NOMO-1 treated with dmso at 0.1 percent for 144 hours (cell line): Measurements from ENCODE around the gene SGCD.

ENCODE experiments used
- DNase-seq: peaks from one replicate; lab custom pipeline; 2025; ENCODE audit not compliant: unreplicated experiment; lab: John Stamatoyannopoulos, UW

The SGCD gene

DNA sequence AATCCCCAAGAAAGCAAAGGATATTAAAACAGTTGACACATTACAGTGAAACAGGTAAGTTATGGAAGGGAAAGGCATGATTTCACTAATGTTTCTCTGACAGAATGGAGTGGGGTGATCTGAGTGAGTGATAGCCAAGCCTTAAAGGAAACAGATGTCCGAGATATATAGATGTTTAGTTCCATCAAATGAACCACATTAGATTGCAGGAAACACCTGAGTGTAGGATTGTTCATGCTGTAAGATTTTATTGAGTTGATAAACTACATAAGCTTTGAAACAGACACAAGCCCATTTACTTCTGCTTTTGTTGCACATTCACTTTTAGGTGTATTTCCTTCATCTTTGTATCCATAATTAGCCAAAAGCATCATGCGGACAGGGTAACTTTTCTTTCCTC is 356.0 kb downstream of the SGCD start:
- no peak for DNase-seq

DNA sequence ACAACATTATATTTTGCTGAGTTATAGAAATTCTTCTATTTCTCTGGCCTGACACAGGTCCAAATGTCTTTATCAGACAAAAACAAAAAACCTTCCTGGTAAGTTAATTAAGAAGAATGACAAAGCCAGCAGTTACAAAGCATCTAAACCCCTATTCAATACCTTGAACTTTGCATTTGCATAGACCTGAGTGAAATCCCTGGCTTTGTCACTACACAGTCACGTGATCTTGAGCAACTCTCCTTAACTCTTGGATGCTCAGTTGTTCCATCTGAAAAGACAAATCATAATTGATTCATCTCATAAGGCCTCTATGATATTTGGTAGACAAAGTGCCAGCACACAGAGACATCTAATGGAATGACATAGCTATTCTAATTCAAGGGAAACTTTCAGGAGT is 356.5 kb downstream of the SGCD start:
- no peak for DNase-seq

DNA sequence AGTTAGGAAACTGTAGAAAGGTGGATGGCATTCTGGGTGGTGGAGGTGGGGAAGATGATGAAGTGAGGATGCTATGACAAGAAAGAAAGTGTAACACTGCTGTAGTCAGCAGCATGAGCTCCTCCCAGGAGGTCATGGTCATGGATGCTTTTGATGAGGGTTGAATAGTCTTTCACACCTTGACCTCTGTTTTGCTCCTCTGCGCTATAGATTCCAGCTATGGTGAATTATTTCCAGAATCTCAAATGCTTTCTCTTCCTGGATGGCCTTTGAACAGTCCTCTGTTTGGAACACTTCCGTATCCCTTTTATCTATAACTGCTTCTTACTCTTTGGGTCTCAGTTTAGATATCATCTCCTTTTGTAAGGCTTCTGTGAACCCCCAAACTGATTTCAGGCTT is 357.3 kb downstream of the SGCD start:
- DNase-seq: no peak

DNA sequence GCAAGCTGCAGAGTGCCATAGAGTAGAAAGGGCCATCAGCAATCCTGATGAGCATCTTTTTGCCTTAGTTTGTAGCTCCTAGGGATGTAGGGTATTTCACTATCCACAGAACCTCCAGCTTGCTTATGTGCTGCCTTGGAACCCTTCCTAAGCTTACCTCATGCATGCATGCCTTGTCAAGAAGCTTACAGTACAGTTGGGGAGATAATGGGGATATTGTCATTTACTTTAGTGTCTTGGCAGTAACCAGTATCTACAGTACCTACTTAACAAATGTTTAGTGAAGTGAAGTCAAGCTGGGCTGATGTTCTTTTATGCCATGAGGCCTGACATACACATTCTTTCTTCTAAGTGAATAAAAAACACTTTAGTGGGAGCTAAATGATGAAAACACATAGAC is 358.5 kb downstream of the SGCD start:
- DNase-seq: no peak

DNA sequence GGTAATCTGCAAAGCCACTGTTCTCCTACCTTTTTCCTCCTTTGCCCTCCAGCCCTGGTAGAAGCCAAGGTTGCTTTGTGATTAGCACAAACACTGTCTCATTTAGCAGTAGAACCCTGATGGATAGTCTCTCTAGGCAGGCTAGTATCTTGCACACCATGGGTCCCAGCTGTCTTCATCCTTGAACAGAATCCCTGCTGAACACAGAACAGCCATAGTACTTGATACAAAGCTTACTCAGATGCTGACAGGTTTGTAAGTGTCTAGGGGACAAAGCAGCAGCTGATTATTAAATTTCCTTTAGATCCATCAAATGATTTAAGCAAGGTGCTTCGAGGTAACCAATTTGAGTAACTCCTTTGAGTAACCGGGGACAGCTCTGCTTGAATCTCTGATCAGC is 359.4 kb downstream of the SGCD start:
- no peak for DNase-seq

DNA sequence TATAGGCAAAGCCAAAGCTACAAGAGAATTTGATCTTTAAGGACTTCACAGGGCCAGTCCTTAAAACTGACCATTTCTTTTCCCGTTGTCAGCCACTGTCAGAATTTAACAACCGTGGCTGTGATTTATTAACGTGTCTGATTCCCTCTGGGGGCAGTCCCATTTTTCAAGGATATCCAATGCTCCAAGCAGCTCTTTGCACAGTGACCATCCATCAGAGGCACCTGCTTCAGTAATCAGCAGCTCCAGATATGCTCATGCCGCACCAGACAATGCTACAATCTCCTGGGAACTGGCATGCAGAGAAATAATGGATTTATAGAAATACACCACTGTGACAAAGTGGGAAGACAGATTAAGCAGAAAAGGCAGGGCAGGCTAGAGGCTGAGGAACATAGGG is 359.8 kb downstream of the SGCD start:
- DNase-seq: no peak

DNA sequence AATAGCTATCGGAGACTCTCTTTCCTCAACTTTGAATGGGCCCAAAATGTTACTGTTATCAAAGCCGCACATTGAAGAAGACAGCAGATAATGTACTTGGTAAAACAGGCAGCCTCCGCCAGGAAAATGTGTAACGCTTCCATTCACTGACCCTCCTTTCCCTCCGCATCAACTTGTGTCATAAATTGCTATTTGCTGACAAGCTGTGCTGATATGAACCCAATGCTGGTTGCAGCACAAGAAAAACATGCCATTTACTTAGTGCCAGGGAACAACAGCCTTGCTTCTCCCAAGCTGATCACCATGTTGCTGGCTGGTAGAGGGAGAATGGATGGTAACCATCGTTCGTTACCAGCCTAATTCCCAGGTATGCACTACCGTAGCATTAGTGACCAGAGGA is 360.6 kb downstream of the SGCD start:
- no peak for DNase-seq

DNA sequence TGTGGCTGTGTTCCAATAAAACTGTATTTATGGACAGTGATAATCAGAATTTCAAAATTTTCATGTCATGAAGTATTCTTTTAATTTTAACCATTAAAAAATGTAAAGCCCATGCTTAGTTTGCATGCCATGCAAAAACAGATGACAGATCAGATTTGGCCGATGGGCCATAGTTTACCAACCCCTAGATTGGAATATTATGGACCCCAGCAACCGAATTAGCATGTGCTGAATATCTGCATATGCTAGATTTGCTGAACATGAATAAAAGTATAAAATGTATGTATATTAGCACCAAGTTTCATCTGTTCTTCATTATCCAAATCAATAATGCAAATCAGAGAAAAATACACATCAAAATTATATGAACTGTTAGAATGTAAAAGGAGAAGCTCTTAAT is 364.6 kb downstream of the SGCD start:
- no peak for DNase-seq

DNA sequence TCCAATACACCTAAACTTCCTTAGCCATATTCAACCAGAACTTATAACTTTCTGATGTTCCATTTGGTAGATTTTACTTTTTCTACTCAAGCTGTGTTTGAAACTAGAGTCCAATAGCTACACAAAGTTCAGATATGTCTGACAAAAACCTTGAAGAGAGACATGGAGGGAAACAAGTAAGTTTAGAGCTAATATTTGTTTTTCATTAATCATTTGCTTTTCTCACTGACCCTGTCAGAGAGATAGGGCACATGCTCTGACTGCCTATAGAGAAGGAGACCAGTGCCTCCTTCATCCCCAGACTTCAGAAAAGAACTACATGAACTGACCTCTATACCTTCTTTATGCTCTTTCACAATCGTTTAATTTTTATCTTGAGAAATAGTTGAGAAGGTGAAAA is 366.1 kb downstream of the SGCD start:
- DNase-seq: no peak

DNA sequence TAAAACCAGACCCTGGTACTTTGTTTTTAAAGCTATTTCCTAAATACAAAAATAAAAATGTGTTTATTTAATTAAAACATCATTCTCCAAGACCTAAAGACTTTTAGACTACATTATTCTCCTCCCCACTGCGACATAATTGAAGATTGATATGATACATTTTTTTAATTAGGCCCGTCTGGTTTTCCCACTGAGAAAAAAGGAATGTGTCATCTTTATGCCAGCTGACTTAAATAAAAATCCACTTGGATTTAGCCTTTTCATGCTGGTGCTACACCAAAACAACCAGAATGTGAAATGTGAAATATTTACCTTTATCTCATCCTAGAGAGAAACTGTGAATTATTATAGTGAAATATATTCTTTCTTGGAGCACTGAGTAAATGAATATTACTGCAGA is 367.6 kb downstream of the SGCD start:
- DNase-seq: no peak

DNA sequence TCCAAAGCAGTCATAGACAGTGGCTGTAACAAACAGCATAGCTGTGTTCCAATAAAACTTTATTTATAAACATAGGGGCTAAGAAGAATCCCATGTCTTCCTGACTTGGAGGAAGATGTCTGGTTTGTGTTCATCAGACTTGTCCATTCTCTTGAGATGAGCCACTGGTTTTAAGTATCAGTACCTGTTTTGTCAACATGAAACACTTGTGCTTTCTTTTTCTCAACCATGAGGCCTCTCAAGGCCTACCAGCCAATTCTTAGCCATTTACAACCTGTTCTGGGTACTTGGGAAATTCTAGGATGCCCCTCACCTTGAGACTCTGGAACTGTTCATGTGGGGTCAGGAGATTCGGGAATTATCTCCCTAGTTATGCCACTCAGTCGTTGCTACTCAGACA is 368.8 kb downstream of the SGCD start:
- no peak for DNase-seq

DNA sequence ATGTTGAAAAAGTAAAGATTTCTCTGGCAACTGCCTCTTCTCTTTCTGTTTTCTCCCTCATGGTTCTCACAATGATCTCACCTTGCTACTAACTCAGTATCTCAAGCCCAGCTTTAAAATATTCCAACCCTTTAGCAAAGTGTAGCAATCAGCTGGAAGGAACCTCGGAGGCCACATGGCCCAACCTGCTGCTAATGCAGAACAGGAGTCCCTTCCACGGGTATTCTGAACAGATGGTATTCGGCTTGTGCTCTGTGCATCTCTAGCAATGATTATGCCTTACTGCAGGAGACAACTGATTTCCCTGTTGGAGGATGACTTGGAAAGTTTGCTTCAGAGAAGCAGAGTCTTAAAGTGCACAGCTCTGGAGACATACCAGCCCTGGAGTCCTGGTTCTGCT is 371.4 kb downstream of the SGCD start:
- DNase-seq: no peak

DNA sequence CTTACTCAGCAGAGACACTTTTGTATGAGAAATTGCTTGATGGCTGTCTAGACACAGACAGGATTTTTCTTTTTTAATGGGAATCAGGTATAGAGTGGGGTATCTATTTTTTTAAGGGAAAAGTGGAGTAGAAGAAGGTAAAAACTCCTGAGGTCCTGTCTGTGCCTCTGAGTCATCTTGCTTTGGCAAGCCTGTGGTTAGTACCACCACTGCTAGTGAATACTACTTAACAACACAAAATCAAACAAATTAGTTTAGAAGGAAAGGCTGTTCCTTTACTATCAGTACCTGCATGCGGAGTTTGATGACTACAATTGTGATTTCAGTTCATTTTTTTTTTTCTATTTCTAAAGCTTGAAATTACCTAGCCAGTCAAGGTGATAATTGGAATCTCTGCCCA is 372.2 kb downstream of the SGCD start:
- no peak for DNase-seq

DNA sequence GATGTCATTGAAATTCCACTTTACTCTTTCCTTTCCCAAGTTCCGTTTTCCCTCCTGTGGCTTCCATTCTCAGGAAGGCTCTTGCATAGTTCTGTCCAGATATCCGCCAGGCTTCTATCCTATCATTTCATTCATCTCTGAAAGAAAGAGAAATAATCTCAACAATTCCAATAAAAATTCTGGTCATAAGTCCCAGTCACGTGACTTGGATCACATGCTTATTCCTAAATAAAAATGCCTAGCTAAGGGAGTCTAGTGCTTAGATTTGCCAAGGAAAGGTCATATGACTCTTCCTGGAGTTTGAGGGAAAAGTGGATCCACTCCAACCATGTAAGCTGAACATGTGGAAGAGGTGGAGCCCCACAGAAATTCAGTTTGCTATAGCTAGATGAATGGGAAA is 377.2 kb downstream of the SGCD start:
- DNase-seq: no peak

DNA sequence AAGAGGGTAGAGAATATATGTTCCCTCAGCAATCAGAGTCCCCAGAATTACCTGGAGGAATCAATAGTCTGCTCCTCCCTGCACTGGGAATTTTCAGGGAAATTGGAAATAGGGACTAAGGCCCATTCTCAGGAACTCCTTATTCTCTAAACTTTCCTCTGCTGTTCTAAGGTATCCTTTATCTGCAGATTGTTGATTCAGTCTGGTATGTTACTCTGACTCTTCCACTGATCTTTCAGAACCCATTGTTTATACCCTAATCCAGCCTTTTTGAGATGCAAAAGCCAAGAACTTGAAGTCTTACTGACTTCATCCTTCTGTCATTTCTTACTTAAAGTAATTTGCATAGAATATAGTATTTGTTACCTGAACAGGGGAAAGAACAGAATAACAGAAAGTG is 379.7 kb downstream of the SGCD start:
- no peak for DNase-seq

DNA sequence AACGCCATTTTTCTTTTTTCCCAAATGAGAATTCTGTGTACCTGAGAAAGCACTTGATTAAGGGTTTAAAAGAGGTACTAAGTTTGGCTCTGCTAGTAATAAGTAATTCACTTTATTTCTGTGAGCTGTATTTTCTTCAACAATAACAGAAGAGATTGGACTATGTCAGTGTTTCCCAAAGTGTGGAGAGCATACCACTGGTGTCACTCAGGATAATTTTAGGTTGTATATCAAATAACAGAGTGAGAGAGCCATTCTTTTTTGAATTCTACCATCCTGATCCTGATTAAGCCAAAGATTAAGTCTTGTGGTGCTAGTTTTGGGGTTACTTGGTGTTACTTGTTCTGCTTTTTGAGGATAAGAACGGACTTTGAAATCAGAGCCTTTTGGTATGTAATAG is 380.8 kb downstream of the SGCD start:
- DNase-seq: no peak

DNA sequence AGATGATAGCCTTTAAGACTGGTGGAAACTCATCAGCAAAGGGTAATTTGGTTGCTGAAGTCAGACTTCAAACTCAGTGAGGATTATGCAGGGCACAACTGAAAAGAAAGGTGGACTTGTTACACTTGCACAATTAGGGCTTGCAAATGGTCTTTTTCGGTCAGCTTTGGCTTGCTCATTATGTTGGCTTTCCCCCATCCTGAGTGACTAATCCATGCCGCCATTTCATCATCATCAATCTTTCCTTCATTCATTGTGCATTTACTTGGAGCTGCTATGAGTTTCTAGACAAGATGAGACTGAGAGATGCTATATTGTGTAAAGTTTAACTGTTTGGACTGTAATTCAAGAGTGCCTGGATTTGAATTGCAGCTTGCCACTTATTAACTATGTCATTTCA is 388.3 kb downstream of the SGCD start:
- DNase-seq: no peak

DNA sequence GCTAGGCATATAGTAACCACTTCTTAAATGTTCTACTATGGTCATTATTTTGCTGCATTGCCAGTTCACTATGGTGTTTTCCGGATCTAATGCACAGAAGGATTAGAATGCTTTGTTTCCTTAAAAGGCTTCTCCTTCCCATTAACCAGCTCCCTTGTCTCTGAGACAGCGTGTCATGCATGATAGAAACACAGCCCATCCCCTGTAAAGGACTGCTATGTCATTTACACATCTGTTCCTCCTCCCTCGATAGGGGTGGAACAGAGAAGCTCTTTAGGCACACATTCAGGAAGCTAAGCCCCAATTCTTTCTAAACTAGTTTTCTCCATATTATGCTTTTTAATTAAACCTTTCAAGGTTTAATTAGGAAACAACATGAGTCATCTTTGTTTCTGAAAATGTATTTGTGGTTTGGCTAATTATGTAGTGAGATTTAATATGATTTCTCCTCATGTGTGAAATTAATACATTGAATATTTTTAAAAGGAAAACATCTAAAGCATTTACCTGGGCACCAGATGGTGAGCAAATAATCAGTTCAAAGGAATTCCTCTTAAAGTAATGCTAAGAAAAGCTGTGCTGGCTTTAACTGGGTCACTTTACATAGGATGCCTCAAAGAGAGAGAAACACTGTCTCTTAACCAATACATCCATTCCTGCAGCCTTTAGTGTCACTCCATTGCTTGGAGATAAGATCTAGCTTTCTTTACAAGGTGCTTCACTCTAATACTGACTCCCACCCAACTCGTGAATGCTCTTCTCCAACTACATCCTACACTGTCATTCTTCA is 389.8 kb downstream of the SGCD start:
- no peak for DNase-seq

DNA sequence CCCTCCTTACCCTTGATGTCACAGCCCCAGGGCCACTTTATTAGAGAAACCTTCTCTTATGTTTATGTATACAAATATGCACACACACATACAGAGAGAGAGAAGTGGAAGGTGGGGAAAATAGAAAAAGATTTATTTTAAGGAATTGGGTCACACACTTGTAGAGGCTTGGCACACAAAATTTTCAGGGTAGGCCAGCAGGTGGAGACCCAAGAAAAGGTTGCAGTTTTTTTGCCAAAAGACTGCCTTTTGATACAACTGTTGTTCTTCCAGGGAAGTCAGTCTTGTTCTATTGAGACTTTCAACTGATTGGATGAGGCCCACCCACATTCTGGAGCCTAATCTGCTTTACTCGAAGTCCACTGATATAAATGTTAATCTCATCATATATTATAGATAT is 392.0 kb downstream of the SGCD start:
- DNase-seq: no peak

DNA sequence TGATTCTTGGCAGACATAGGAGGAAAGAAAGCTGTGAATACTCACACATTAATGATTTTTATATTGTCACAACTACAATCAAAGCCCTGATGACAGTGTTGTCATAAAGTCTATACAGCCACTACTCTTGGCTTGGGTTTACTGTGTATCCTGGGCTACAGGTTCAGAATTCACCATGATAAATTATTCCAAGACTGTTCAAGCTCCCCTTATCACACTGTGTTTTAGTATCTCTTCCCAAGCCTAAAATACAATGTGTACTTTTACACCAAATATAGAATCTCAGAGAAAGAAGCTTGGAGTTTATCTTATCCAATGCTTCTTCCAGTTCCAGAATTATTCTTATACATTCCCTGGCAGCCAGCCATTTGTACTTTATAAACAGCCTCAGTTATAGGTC is 395.4 kb downstream of the SGCD start:
- DNase-seq: no peak

DNA sequence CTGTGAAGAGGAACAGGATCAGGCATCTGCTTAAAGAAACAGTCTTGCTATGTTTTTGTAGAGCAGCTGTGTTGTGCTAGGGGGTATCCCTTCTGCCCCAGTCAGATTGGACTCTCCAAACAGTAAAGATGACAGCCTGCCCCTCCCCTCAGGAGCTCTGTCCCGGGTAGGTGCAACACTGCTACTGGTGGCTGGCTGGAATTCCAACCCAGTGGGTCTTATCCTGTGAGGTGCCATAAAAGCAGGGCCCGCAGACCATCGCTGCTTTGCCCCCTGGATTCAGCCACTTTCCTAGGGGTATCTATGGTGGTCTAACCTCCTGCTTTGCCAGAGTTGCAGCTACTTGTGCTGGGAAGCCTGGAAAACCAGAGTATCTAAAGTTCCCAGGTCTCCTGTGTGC is 408.5 kb downstream of the SGCD start:
- DNase-seq: no peak

DNA sequence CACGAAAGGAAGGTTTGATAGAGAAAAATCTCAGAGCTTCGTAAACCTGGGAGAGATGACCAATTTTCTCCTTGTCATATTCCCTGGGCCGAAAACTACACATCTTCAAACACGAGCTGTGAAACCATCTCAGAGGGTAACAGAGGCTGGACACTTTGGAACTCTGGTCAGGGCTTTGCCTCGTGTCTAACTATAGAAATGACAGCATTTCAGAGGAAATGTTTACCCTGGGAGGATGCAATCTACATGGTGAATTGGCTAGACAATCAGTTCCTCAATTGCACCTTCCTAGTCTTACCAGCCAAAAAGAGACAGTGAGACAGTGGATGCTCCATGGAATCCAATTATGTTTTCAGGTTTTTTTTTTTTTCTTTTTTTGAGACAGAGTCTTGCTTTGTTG is 414.6 kb downstream of the SGCD start:
- no peak for DNase-seq

DNA sequence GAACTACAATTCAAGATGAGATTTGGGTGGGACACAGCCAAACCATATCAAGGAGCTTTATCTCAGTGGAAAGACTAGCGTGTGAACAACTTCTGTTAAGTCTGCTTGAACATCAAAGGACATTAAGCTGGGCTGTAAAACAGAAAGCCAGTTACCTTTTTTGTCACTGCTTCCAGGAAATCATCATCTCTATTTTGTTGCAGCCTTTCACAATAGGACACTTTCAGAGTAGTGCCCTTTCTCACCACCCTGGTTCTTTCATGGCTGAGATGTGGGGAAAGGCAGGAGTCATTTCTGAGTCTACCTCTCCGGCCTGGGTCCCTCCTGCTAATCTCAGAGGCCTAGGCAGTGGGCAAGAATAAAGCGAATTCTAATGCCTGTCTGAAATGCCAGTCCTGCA is 426.9 kb downstream of the SGCD start:
- no peak for DNase-seq
